H9 (cell line): Measurements from ENCODE around the gene TMC3. TPM values are rescaled to one million over a fixed set of nuclear protein-coding genes. Genes with fewer than 3 reads are reported as not detected.

Experiments used
- DNase-seq: peaks from one replicate; pipeline ENCODE4 v3.0.0-alpha.2; 2017
- H2AFZ ChIP-seq: one replicate; pipeline ENCODE4 v1.6.1; 2013; ENCODE audit warnings: mild to moderate bottlenecking, low read length, control low read depth, moderate library complexity
- H2AK5ac ChIP-seq: 2 replicates; pipeline ENCODE4 v1.6.1; 2013; ENCODE audit warnings: low read length, control low read depth, mixed read lengths; ENCODE audit not compliant: insufficient read length
- H2BK120ac ChIP-seq: one replicate; pipeline ENCODE4 v1.6.1; 2013; ENCODE audit warnings: low read depth, mild to moderate bottlenecking, low read length, control low read depth, inconsistent platforms; ENCODE audit not compliant: poor library complexity, severe bottlenecking
- H2BK12ac ChIP-seq: 2 replicates; pipeline ENCODE4 v1.6.1; 2013; ENCODE audit warnings: low read length, control low read depth, mixed read lengths, low read depth; ENCODE audit not compliant: insufficient read length
- H2BK15ac ChIP-seq: 2 replicates; pipeline ENCODE4 v1.6.1; 2013; ENCODE audit warnings: low read depth, low read length, control low read depth
- H2BK20ac ChIP-seq: one replicate; pipeline ENCODE4 v1.6.1; 2013; ENCODE audit warnings: low read depth, mild to moderate bottlenecking, low read length, control low read depth, inconsistent platforms; ENCODE audit not compliant: poor library complexity, severe bottlenecking
- H2BK5ac ChIP-seq: 2 replicates; pipeline ENCODE4 v1.6.1; 2013; ENCODE audit warnings: low read length, control low read depth, mixed read lengths; ENCODE audit not compliant: insufficient read length
- H3K14ac ChIP-seq: 2 replicates; pipeline ENCODE4 v1.6.1; 2013; ENCODE audit warnings: low read length, control low read depth; ENCODE audit not compliant: insufficient read depth
- H3K18ac ChIP-seq: 2 replicates; pipeline ENCODE4 v1.6.1; 2013; ENCODE audit warnings: low read depth, mild to moderate bottlenecking, mixed read lengths, low read length, control low read depth; ENCODE audit not compliant: insufficient read length
- H3K23ac ChIP-seq: 2 replicates; pipeline ENCODE4 v1.6.1; 2013; ENCODE audit warnings: low read length, control low read depth, mixed read lengths, low read depth; ENCODE audit not compliant: insufficient read length
- H3K23me2 ChIP-seq: 2 replicates; pipeline ENCODE4 v1.6.1; 2013; ENCODE audit warnings: low read depth, mild to moderate bottlenecking, mixed read lengths, low read length, control low read depth; ENCODE audit not compliant: insufficient read length, poor library complexity, severe bottlenecking
- H3K27ac ChIP-seq: 2 replicates; pipeline ENCODE4 v1.5.1; 2013; ENCODE audit warnings: low read length, control low read depth, mixed read lengths, low read depth; ENCODE audit not compliant: insufficient read length
- H3K27me3 ChIP-seq: 2 replicates; pipeline ENCODE4 v1.6.1; 2013; ENCODE audit warnings: low read length, control low read depth, inconsistent platforms; ENCODE audit not compliant: insufficient read depth
- H3K4ac ChIP-seq: 2 replicates; pipeline ENCODE4 v1.6.1; 2013; ENCODE audit warnings: low read depth, mild to moderate bottlenecking, control low read depth, inconsistent platforms, low read length, moderate library complexity
- H3K4me1 ChIP-seq: 2 replicates; pipeline ENCODE4 v1.6.1; 2013; ENCODE audit warnings: low read length, control low read depth, inconsistent platforms; ENCODE audit not compliant: insufficient read depth
- H3K4me2 ChIP-seq: 2 replicates; pipeline ENCODE4 v1.6.1; 2013; ENCODE audit warnings: low read length, control low read depth, mixed read lengths; ENCODE audit not compliant: insufficient read length, insufficient read depth
- H3K56ac ChIP-seq: 2 replicates; pipeline ENCODE4 v1.6.1; 2013; ENCODE audit warnings: low read depth, mild to moderate bottlenecking, mixed read lengths, low read length, control low read depth; ENCODE audit not compliant: insufficient read length
- H3K79me1 ChIP-seq: 2 replicates; pipeline ENCODE4 v1.6.1; 2013; ENCODE audit warnings: low read depth, mild to moderate bottlenecking, moderate library complexity, low read length, control low read depth, inconsistent platforms; ENCODE audit not compliant: insufficient read depth, poor library complexity, severe bottlenecking
- H3K79me2 ChIP-seq: 2 replicates; pipeline ENCODE4 v1.6.1; 2013; ENCODE audit warnings: low read length, control low read depth, inconsistent platforms; ENCODE audit not compliant: insufficient read depth
- H3K9ac ChIP-seq: 2 replicates; pipeline ENCODE4 v1.6.1; 2013; ENCODE audit warnings: low read length, control low read depth, mixed read lengths; ENCODE audit not compliant: insufficient read length; ENCODE audit errors: extremely low read depth
- H3K9me3 ChIP-seq: one replicate; pipeline ENCODE4 v1.6.1; 2013; ENCODE audit warnings: low read depth, low read length, inconsistent platforms; ENCODE audit not compliant: control insufficient read depth
- H3T11ph ChIP-seq: one replicate; pipeline ENCODE4 v1.6.1; 2013; ENCODE audit warnings: mild to moderate bottlenecking, low read length, control low read depth, inconsistent platforms
- H4K20me1 ChIP-seq: one replicate; pipeline ENCODE4 v1.6.1; 2013; ENCODE audit not compliant: control insufficient read depth, insufficient read length, insufficient read depth
- H4K5ac ChIP-seq: 2 replicates; pipeline ENCODE4 v1.6.1; 2013; ENCODE audit warnings: low read depth, mild to moderate bottlenecking, mixed read lengths, low read length, control low read depth; ENCODE audit not compliant: insufficient read length
- H4K8ac ChIP-seq: replicated peaks from 2 replicates; pipeline ENCODE4 v1.6.1; 2013; ENCODE audit warnings: low read length, control low read depth, mixed read lengths, low read depth; ENCODE audit not compliant: insufficient read length
- H4K91ac ChIP-seq: 2 replicates; pipeline ENCODE4 v1.6.1; 2013; ENCODE audit warnings: low read depth, mild to moderate bottlenecking, moderate library complexity, mixed read lengths, low read length, control low read depth; ENCODE audit not compliant: insufficient read length
- H3K27ac Mint-ChIP-seq, 3 experiments: 2 replicates in 2 of 3; 3 replicates in 1 of 3; pipeline ENCODE4 v1.8.0; 2020 to 2021; ENCODE audit warnings: mixed read lengths in 3 of 3, mild to moderate bottlenecking in 1 of 3, moderate library complexity in 1 of 3
- H3K27me3 Mint-ChIP-seq: 2 replicates; pipeline ENCODE4 v1.8.0; 2021; ENCODE audit warnings: low read depth, mild to moderate bottlenecking, moderate library complexity, mixed read lengths
- H3K36me3 Mint-ChIP-seq, 3 experiments: 2 replicates in 2 of 3; 3 replicates in 1 of 3; pipeline ENCODE4 v1.8.0; 2020 to 2021; ENCODE audit warnings: low read depth in 3 of 3, mixed read lengths in 3 of 3; ENCODE audit not compliant: insufficient read depth in 1 of 3
- H3K4me1 Mint-ChIP-seq, 2 experiments: 2 replicates each; pipeline ENCODE4 v1.8.0; 2020; ENCODE audit warnings: mixed read lengths in 2 of 2
- H3K4me3 Mint-ChIP-seq, 2 experiments: 2 replicates in 1 of 2; 3 replicates in 1 of 2; pipeline ENCODE4 v1.8.0; 2020 to 2021; ENCODE audit warnings: mild to moderate bottlenecking in 2 of 2, mixed read lengths in 2 of 2, moderate library complexity in 1 of 2
- H3K9me3 Mint-ChIP-seq, 2 experiments: 2 replicates in 1 of 2; 3 replicates in 1 of 2; pipeline ENCODE4 v1.8.0; 2020; ENCODE audit warnings: mild to moderate bottlenecking in 2 of 2, mixed read lengths in 2 of 2, moderate library complexity in 1 of 2
- CTCF ChIP-seq: fragments of 200-600 bp; sonication (generic); conservative IDR thresholded peaks from 3 replicates; pipeline ENCODE4 v1.8.0; 2021; ENCODE audit warnings: antibody characterized with exemption, mild to moderate bottlenecking
- WGBS: extraction: QIAGEN DNeasy Blood & Tissue Kit; methylation state at CpG from one replicate; pipeline ENCODE4 v1.1.7; 2013; ENCODE audit warnings: missing lambda C conversion rate, low lambda C conversion rate, mixed read lengths; ENCODE audit not compliant: insufficient read length; ENCODE audit errors: extremely low coverage; 5-methylcytosine and 5-hydroxymethylcytosine counted together
- total RNA-seq: library from RNA; stranded (reverse); gene quantifications from 2 replicates; pipeline ENCODE4 v1.2.1, GENCODE V29; 2021

TMC3 gene
- total RNA-seq, 1 experiment from 2014 or later, result not detected

GRCh38 chr15:81421461-81421860 is 47.4 kb upstream of the TMC3 start:
- no peak overlapping the region for H4K8ac ChIP-seq
- no peaks in the 10 kb centered on the region for H3K9me3 ChIP-seq
- H3K9ac ChIP-seq, result no peak overlapping the region
- H2AK5ac ChIP-seq, result no peak overlapping the region
- H2BK120ac ChIP-seq, result no peak overlapping the region
- peaks cover 3% of the 10 kb centered on the region; the same call in 1 of the 2 replicates for H3K4me1 ChIP-seq
- H3K14ac ChIP-seq, result no peak overlapping the region
- TF ChIP-seq CTCF, result no peak
- H3K79me1 ChIP-seq, result no peaks in the 10 kb centered on the region
- no peaks in the 10 kb centered on the region for H3K79me2 ChIP-seq
- H3K27me3 ChIP-seq, result no peaks in the 10 kb centered on the region
- H2BK15ac ChIP-seq, result no peak overlapping the region
- H3K18ac ChIP-seq, result no peak overlapping the region
- no peaks in the 10 kb centered on the region for H4K20me1 ChIP-seq
- H4K5ac ChIP-seq, result no peak overlapping the region
- H3K9me3 Mint-ChIP-seq, result no peaks in the 10 kb centered on the region; a peak in 2 of 5 replicates
- H3K27me3 Mint-ChIP-seq, result no peaks in the 10 kb centered on the region
- H3K4me2 ChIP-seq, result no peak overlapping the region
- no peak overlapping the region for H2BK5ac ChIP-seq
- no peak overlapping the region for H3K27ac ChIP-seq
- H3K36me3 Mint-ChIP-seq, result no peaks in the 10 kb centered on the region
- H3K4ac ChIP-seq, result no peak overlapping the region
- no peak overlapping the region for H3K56ac ChIP-seq
- no peak overlapping the region for H2BK20ac ChIP-seq
- H3K23ac ChIP-seq, result no peak overlapping the region
- no peak overlapping the region for H3K27ac Mint-ChIP-seq
- no peak overlapping the region for H4K91ac ChIP-seq
- no peak overlapping the region for H2BK12ac ChIP-seq
- peaks cover 18 to 19% of the 10 kb centered on the region in 2 experiments for H3K4me1 Mint-ChIP-seq
- WGBS, result no CpG with 5 or more reads among the region's 1 CpG
- H3T11ph ChIP-seq, result no peak overlapping the region
- H3K4me3 Mint-ChIP-seq, result no peak overlapping the region
- no peak for DNase-seq
- no peaks in the 10 kb centered on the region for H3K23me2 ChIP-seq
- H2AFZ ChIP-seq, result no peak overlapping the region
